Measurements from ENCODE around the gene CELA3A.
"Not testable (repeated sequence)": the region's sequence is repeated elsewhere in the genome, so short reads cannot be mapped to it uniquely, and the experiment has no call there.

Gene CELA3A

DNA sequence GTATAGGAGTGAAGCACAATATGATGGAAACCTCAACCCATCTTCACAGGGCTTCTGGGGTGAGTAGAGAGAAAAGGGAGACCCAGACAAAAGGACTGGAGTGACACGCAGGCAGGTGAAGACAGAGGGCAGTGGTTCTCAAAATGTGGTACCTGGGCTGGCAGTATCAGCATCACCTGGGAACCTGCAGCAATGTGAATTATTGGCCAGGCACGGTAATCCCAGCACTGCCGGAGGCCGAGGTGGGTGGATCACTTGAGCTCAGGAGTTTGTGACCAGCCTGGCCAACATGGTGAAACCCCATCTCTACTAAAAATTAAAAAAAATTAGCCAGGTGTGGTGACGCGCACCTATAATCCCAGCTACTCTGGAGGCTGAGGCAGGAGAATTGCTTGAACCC is 19.3 kb upstream of the CELA3A start:
- H3K4me3 ChIP-seq (replicated peaks in 1 of 2; ENCODE audit: low read depth in 2 of 2, low read length in 2 of 2); DNase-seq (ENCODE audit: low read depth in 2 of 2): not testable (repeated sequence)

- DNase-seq (ENCODE audit: low read depth in 2 of 2); H3K4me3 ChIP-seq (replicated peaks in 1 of 2; ENCODE audit: low read depth in 2 of 2, low read length in 2 of 2): not testable (repeated sequence)
These were observed 17.9 kb upstream of the CELA3A start for GRCh38 chr1:21983539-21983938.

GRCh38 chr1:21985893-21986292 is 15.6 kb upstream of the CELA3A start:
- DNase-seq (ENCODE audit: low read depth in 2 of 2); H3K4me3 ChIP-seq (replicated peaks in 1 of 2; ENCODE audit: low read depth in 2 of 2, low read length in 2 of 2): not testable (repeated sequence)

DNA sequence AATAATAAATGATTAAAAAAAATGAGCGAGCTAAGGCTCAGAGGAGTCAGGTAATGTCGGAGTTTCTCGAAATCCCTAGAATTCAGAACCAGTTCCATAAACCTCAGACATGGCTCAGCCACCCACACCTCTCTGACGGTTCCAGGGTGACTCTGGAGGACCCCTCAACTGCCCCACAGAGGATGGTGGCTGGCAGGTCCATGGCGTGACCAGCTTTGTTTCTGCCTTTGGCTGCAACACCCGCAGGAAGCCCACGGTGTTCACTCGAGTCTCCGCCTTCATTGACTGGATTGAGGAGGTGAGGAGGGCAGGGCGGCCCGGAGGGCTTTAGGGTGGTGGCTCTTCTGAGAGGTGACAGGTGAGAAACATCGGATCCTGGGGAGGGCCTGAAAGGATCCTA is 15.1 kb upstream of the CELA3A start:
- not testable (repeated sequence) for H3K4me3 ChIP-seq (replicated peaks in 1 of 2; ENCODE audit: low read depth in 2 of 2, low read length in 2 of 2); DNase-seq (ENCODE audit: low read depth in 2 of 2)

- DNase-seq (ENCODE audit: low read depth in 2 of 2); H3K4me3 ChIP-seq (replicated peaks in 1 of 2; ENCODE audit: low read depth in 2 of 2, low read length in 2 of 2): not testable (repeated sequence)
These were observed 11.6 kb upstream of the CELA3A start for GRCh38 chr1:21989672-21990393.

- DNase-seq (ENCODE audit: low read depth in 2 of 2); H3K4me3 ChIP-seq (replicated peaks in 1 of 2; ENCODE audit: low read depth in 2 of 2, low read length in 2 of 2): not testable (repeated sequence)
These were observed 9.3 kb upstream of the CELA3A start for GRCh38 chr1:21992186-21992585.

DNA sequence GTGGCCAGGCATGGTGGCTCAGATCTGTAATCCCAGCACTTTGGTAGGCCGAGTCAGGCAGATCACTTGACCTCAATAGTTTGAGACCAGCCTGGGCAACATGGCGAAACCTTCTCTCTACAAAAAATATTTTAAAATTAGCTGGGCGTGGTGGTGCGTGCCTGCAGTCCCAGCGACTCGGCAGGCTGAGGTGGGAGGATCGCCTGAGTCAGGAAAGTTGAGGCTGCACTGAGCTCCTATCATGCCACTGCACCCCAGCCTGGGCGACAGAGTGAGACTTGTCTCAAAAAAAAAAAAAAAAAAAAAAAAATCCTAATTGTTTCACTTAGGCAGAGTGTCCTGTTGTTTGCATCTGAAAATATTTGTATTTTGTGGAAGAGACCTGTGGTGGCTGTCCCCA is 6.7 kb upstream of the CELA3A start:
- H3K4me3 ChIP-seq (replicated peaks in 1 of 2; ENCODE audit: low read depth in 2 of 2, low read length in 2 of 2); DNase-seq (ENCODE audit: low read depth in 2 of 2): not testable (repeated sequence)

DNA sequence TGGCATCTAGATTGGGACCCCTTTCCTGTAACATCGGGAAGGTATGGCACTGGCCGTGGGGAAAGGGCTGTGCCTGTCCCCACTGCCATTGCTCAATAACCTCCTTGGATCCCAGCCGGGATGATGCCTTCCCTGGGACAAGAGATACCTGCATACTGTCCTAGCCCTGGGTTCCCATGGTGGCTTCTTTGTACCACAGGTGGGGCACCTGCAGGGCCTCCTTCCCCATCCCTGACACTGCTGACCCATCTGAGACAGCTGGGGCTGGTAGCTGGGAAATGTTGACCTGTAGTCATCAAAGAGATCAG is 4.8 kb upstream of the CELA3A start:
- not testable (repeated sequence) for DNase-seq (ENCODE audit: low read depth in 2 of 2); H3K4me3 ChIP-seq (replicated peaks in 1 of 2; ENCODE audit: low read depth in 2 of 2, low read length in 2 of 2)

- DNase-seq (ENCODE audit: low read depth in 2 of 2), result peak in 1 of 2 donors; percentile 14
- not testable (repeated sequence) for H3K4me3 ChIP-seq (replicated peaks in 1 of 2; ENCODE audit: low read depth in 2 of 2, low read length in 2 of 2)
These were observed 3.4 kb upstream of the CELA3A start for GRCh38 chr1:21997891-21998623.

DNA sequence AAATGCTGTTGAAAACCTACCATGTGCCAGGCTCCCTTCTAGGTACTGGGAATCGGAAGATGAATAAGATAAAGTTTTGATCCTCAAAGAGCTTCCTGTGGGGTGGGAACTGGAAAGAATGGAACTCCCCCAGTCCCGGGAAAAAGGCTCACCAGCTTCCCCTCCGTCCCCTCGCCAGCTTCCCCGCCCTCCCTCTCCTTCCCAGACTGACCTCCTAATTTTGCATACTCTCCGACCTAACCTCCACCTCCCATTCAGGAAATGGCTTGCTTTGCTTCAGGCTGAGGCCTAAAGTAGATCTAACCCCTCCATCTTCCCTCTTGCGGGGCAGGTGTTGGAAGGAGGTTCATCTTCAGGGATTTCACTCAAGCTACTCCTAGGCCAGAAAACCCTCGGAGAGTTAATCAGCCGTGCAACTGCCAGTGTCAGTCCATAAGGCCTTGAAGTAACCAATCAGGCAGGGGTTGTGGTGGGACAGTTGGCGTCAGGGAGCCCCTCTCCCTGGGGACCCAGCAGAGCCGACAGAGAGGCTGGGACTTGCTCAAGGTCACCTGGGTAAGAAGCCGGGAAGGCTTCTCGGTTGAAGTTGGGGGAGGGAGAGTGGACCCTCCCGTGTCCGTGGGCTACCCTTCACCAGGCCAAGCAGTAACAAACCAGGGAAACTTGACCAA is 2.7 kb upstream of the CELA3A start:
- DNase-seq (ENCODE audit: low read depth in 2 of 2); H3K4me3 ChIP-seq (replicated peaks in 1 of 2; ENCODE audit: low read depth in 2 of 2, low read length in 2 of 2): not testable (repeated sequence)

- H3K4me3 ChIP-seq (replicated peaks in 1 of 2; ENCODE audit: low read depth in 2 of 2, low read length in 2 of 2); DNase-seq (ENCODE audit: low read depth in 2 of 2): not testable (repeated sequence)
These were observed 1.8 kb upstream of the CELA3A start for GRCh38 chr1:21999645-22000044.

- not testable (repeated sequence) for H3K4me3 ChIP-seq (replicated peaks in 1 of 2; ENCODE audit: low read depth in 2 of 2, low read length in 2 of 2); DNase-seq (ENCODE audit: low read depth in 2 of 2)
These were observed 1.0 kb downstream of the CELA3A start for GRCh38 chr1:22002461-22002860.

DNA sequence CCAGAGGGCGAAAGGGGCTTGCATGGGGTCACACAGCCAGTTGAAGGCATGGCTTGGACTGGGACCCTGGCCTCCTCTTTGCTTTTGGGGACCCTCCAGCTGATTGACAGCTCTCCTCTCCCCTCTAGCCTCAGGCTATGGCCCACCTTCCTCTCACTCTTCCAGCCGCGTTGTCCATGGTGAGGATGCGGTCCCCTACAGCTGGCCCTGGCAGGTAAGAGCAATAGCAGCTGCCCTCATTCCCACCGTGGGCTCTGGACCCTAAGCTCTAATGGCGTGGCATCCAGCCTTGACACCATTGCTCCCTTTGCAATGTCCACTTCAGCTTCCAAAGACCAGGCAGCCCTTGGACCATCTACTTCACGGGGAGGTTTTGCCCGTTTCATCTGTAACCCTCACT is 1.4 kb downstream of the CELA3A start:
- not testable (repeated sequence) for H3K4me3 ChIP-seq (replicated peaks in 1 of 2; ENCODE audit: low read depth in 2 of 2, low read length in 2 of 2); DNase-seq (ENCODE audit: low read depth in 2 of 2)

GRCh38 chr1:22003959-22004358 is 2.5 kb downstream of the CELA3A start:
- H3K4me3 ChIP-seq (replicated peaks in 1 of 2; ENCODE audit: low read depth in 2 of 2, low read length in 2 of 2); DNase-seq (ENCODE audit: low read depth in 2 of 2): not testable (repeated sequence)
